HepG2 (cell line): Measurements from ENCODE around the gene MXRA8. TPM values are rescaled to one million over a fixed set of nuclear protein-coding genes. Genes with fewer than 3 reads are reported as not detected.

Experiments used
- ASH2L ChIP-seq: fragments of 300-600, 200-600 bp; sonication (generic); IDR thresholded peaks from 2 replicates; pipeline ENCODE4 v1.7.0; 2017; ENCODE audit warnings: low read depth, mild to moderate bottlenecking, moderate library complexity, mixed read lengths, low read length; ENCODE audit not compliant: insufficient read length
- DMAP1 ChIP-seq: IDR thresholded peaks from 2 replicates; pipeline ENCODE4 v1.6.1; 2016
- GABPB1 ChIP-seq: IDR thresholded peaks from 2 replicates; pipeline ENCODE4 v1.6.1; 2016; ENCODE audit warnings: mild to moderate bottlenecking, missing genetic modification reagents, moderate library complexity, missing compliant biosample characterization
- GATAD2A ChIP-seq: IDR thresholded peaks from 2 replicates; pipeline ENCODE4 v1.6.1; 2016
- GLI4 ChIP-seq: sonication (generic); formaldehyde crosslinking; IDR thresholded peaks from 2 replicates; pipeline ENCODE4 v1.5.1; 2020; ENCODE audit warnings: missing genetic modification reagents, mild to moderate bottlenecking, moderate library complexity, borderline replicate concordance
- KMT2B ChIP-seq: IDR thresholded peaks from 2 replicates; pipeline ENCODE4 v1.6.1; 2016; ENCODE audit warnings: missing genetic modification reagents, missing compliant biosample characterization
- NFE2L2 ChIP-seq: fragments of 150-350 bp; IDR thresholded peaks from 2 replicates; pipeline ENCODE4 v1.6.1; 2014; ENCODE audit warnings: low read length
- RFX1 ChIP-seq: fragments of 450-650 bp; IDR thresholded peaks from 2 replicates; pipeline ENCODE4 v1.6.1; 2017
- SMARCC2 ChIP-seq: fragments of 450-650 bp; IDR thresholded peaks from 2 replicates; pipeline ENCODE4 v1.6.1; 2017; ENCODE audit warnings: antibody characterized with exemption, mild to moderate bottlenecking
- THAP11 ChIP-seq: IDR thresholded peaks from 2 replicates; pipeline ENCODE4 v1.6.1; 2016; ENCODE audit warnings: missing biosample characterization, missing genetic modification reagents
- ZFY ChIP-seq: sonication (generic); formaldehyde crosslinking; IDR thresholded peaks from 2 replicates; pipeline ENCODE4 v1.4.0; 2020; ENCODE audit warnings: missing genetic modification reagents
- ZKSCAN5 ChIP-seq: sonication (generic); formaldehyde crosslinking; IDR thresholded peaks from 2 replicates; pipeline ENCODE4 v1.5.1; 2020; ENCODE audit warnings: mild to moderate bottlenecking, missing genetic modification reagents
- ZMAT3 ChIP-seq: sonication (generic); formaldehyde crosslinking; conservative IDR thresholded peaks from 2 replicates; pipeline ENCODE4 v1.7.0; 2021; ENCODE audit warnings: missing genetic modification reagents
- ZNF350 ChIP-seq: sonication (generic); formaldehyde crosslinking; IDR thresholded peaks from 2 replicates; pipeline ENCODE4 v1.4.0; 2020; ENCODE audit warnings: mild to moderate bottlenecking, low read depth, missing genetic modification reagents, borderline replicate concordance
- ZNF563 ChIP-seq: sonication (generic); formaldehyde crosslinking; IDR thresholded peaks from 2 replicates; pipeline ENCODE4 v1.8.0; 2022; ENCODE audit warnings: mild to moderate bottlenecking, moderate library complexity, missing genetic modification reagents
- ZNF607 ChIP-seq: sonication (generic); formaldehyde crosslinking; IDR thresholded peaks from 2 replicates; pipeline ENCODE4 v1.5.1; 2020; ENCODE audit warnings: missing genetic modification reagents, mild to moderate bottlenecking, borderline replicate concordance
- ZNF672 ChIP-seq: sonication (generic); formaldehyde crosslinking; IDR thresholded peaks from 2 replicates; pipeline ENCODE4 v1.8.1; 2022; ENCODE audit warnings: missing genetic modification reagents
- ZNF776 ChIP-seq: sonication (generic); formaldehyde crosslinking; IDR thresholded peaks from 2 replicates; pipeline ENCODE4 v1.4.0; 2020; ENCODE audit warnings: mild to moderate bottlenecking, missing genetic modification reagents
- ZNF816 ChIP-seq: sonication (generic); formaldehyde crosslinking; IDR thresholded peaks from 2 replicates; pipeline ENCODE4 v1.8.0; 2022; ENCODE audit warnings: missing genetic modification reagents, mild to moderate bottlenecking, borderline replicate concordance
- polyA plus RNA-seq, 8 experiments: library from polyadenylated mRNA; depleted of rRNA in 3 of 8; stranded (reverse) in 7 of 8; unstranded in 1 of 8; fragments of >200 nt; fragmentation: Illumina TruSeq in 4 of 8; extraction: Trizol in 4 of 8; gene quantifications; 2 replicates each; pipeline versions ENCODE4 v1.2.1 to v1.2.3, GENCODE V29; 2011 to 2016; ENCODE audit warnings: low read depth in 4 of 8, missing spikeins in 1 of 8, mixed read lengths in 1 of 8; ENCODE audit not compliant: insufficient read depth in 1 of 8
- total RNA-seq, 5 experiments: library from RNA; depleted of rRNA; stranded (reverse); fragments of >200 nt; fragmentation: Illumina TruSeq; extraction: Trizol; gene quantifications; 2 replicates each; pipeline ENCODE4 v1.2.3, GENCODE V29; 2016; ENCODE audit warnings: low read depth in 1 of 5
- TF ChIP-seq, protein P1 (sequence below): sonication (generic); formaldehyde crosslinking; IDR thresholded peaks from 2 replicates; pipeline ENCODE4 v1.4.0; 2020; ENCODE audit warnings: missing genetic modification reagents, borderline replicate concordance
- TF ChIP-seq, protein P2 (sequence below): sonication (generic); formaldehyde crosslinking; IDR thresholded peaks from 2 replicates; pipeline ENCODE4 v1.4.0; 2020; ENCODE audit warnings: missing genetic modification reagents
- TF ChIP-seq, protein P3 (sequence below): IDR thresholded peaks from 2 replicates; pipeline ENCODE4 v1.6.1; 2018; ENCODE audit warnings: missing genetic modification reagents, mild to moderate bottlenecking, missing compliant biosample characterization
- TF ChIP-seq, protein P4 (sequence below): sonication (generic); formaldehyde crosslinking; IDR thresholded peaks from 2 replicates; pipeline ENCODE4 v1.4.0; 2020; ENCODE audit warnings: mild to moderate bottlenecking, missing genetic modification reagents
- TF ChIP-seq, protein P5 (sequence below): sonication (generic); formaldehyde crosslinking; conservative IDR thresholded peaks from 2 replicates; pipeline ENCODE4 v1.4.0; 2020; ENCODE audit warnings: missing genetic modification reagents

The MXRA8 gene
- total and polyA plus RNA-seq, 2 of the 13 experiments (the other 11 are each of a cell fraction or from before 2014, with no cell fraction given) = 19.8 to 44.8 TPM

DNA sequence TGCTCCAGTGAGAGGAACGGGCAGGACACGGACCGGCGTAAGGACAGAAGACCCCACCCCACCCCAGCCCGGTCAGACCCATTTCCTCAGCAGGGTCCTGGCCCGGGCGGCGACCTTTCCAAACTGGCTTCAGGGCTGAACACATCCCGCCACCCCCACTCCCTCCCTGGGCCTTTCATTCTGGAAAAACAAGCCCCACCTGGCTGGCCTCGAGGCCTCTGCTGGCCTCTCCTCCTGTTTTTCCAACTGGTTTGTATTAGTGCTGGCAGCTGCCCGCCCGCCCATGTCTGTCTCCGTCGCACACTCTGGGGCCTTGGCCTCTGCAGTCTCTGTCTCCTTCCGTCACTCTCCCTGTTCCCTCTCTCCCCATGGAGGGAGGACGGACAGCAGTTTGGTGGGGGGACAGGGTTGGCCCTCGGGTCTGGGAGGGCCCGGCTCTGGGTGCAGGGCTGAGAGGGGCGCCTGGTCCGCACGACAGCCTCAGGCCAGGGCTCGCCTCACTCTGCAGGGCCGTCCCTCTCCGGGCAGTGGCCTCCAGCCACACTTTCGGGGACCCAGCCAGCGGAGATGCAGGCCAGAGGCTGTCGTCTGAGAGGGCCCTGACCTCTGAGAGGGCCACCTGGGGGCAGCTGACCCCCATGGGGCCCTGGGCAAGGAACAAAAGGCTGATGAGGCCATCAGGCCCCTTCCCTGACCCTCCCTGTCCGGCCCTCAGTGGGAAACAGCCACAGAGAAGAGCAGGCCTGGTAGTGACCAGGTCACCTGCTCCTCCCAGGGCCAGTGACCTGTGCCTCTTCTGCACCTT, 1.5 kb upstream of the MXRA8 start (continued):
- TF ChIP-seq KMT2B (no peak), ZNF776 (no peak), ZFY (CRISPR knock-in tag) (peak; percentile 82), SMARCC2 (no peak), ZKSCAN5 (CRISPR knock-in tag) (no peak), THAP11 (no peak; the same call in 1 of the 2 replicates), ZNF350 (CRISPR knock-in tag) (no peak), ZNF672 (CRISPR knock-in tag) (no peak), RFX1 (no peak), ASH2L (no peak), ZMAT3 (CRISPR knock-in tag) (no peak), ZNF607 (CRISPR knock-in tag) (peak; percentile 83), GABPB1 (CRISPR knock-in tag) (peak; percentile 44; the same call in 1 of the 2 replicates), ZNF816 (CRISPR knock-in tag) (no peak), GATAD2A (peak; percentile 59; the same call in 1 of the 2 replicates), GLI4 (CRISPR knock-in tag) (no peak), NFE2L2 (no peak), DMAP1 (no peak), ZNF563 (CRISPR knock-in tag) (no peak)
- TF ChIP-seq, protein P1, sequence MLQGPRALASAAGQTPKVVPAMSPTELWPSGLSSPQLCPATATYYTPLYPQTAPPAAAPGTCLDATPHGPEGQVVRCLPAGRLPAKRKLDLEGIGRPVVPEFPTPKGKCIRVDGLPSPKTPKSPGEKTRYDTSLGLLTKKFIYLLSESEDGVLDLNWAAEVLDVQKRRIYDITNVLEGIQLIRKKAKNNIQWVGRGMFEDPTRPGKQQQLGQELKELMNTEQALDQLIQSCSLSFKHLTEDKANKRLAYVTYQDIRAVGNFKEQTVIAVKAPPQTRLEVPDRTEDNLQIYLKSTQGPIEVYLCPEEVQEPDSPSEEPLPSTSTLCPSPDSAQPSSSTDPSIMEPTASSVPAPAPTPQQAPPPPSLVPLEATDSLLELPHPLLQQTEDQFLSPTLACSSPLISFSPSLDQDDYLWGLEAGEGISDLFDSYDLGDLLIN = no peak
- TF ChIP-seq, protein P2, sequence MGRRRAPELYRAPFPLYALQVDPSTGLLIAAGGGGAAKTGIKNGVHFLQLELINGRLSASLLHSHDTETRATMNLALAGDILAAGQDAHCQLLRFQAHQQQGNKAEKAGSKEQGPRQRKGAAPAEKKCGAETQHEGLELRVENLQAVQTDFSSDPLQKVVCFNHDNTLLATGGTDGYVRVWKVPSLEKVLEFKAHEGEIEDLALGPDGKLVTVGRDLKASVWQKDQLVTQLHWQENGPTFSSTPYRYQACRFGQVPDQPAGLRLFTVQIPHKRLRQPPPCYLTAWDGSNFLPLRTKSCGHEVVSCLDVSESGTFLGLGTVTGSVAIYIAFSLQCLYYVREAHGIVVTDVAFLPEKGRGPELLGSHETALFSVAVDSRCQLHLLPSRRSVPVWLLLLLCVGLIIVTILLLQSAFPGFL (CRISPR knock-in tag) = no peak
- TF ChIP-seq, protein P3, sequence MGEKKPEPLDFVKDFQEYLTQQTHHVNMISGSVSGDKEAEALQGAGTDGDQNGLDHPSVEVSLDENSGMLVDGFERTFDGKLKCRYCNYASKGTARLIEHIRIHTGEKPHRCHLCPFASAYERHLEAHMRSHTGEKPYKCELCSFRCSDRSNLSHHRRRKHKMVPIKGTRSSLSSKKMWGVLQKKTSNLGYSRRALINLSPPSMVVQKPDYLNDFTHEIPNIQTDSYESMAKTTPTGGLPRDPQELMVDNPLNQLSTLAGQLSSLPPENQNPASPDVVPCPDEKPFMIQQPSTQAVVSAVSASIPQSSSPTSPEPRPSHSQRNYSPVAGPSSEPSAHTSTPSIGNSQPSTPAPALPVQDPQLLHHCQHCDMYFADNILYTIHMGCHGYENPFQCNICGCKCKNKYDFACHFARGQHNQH (CRISPR knock-in tag) = 0 out of 2 replicates have a peak, but pooled peaks have one; percentile 23
- TF ChIP-seq, protein P4, sequence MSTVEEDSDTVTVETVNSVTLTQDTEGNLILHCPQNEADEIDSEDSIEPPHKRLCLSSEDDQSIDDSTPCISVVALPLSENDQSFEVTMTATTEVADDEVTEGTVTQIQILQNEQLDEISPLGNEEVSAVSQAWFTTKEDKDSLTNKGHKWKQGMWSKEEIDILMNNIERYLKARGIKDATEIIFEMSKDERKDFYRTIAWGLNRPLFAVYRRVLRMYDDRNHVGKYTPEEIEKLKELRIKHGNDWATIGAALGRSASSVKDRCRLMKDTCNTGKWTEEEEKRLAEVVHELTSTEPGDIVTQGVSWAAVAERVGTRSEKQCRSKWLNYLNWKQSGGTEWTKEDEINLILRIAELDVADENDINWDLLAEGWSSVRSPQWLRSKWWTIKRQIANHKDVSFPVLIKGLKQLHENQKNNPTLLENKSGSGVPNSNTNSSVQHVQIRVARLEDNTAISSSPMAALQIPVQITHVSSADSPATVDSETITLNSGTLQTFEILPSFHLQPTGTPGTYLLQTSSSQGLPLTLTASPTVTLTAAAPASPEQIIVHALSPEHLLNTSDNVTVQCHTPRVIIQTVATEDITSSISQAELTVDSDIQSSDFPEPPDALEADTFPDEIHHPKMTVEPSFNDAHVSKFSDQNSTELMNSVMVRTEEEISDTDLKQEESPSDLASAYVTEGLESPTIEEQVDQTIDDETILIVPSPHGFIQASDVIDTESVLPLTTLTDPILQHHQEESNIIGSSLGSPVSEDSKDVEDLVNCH (CRISPR knock-in tag) = no peak
- TF ChIP-seq, protein P5, sequence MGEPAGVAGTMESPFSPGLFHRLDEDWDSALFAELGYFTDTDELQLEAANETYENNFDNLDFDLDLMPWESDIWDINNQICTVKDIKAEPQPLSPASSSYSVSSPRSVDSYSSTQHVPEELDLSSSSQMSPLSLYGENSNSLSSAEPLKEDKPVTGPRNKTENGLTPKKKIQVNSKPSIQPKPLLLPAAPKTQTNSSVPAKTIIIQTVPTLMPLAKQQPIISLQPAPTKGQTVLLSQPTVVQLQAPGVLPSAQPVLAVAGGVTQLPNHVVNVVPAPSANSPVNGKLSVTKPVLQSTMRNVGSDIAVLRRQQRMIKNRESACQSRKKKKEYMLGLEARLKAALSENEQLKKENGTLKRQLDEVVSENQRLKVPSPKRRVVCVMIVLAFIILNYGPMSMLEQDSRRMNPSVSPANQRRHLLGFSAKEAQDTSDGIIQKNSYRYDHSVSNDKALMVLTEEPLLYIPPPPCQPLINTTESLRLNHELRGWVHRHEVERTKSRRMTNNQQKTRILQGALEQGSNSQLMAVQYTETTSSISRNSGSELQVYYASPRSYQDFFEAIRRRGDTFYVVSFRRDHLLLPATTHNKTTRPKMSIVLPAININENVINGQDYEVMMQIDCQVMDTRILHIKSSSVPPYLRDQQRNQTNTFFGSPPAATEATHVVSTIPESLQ = no peak
